Camera-type eye (tissue), 1 donor: ENCODE measurements around the gene PIP4K2A. TPM values are rescaled to one million over a fixed set of nuclear protein-coding genes. Genes with fewer than 3 reads are reported as not detected.

ENCODE experiments used
- total RNA-seq: library from RNA; depleted of rRNA; stranded (reverse); fragments of >200 nt; gene quantifications from one replicate; pipeline ENCODE4 v1.2.3, GENCODE V29; 2014

PIP4K2A gene
- 24.7 TPM for total RNA-seq

GRCh38 chr10:22714479-22715289 lies at the start of gene PIP4K2A:
PIP4K2A (minus strand) TSS chr10:22714578; CDS start chr10:22714326, 252 bp downstream.

Other genes with a start within 250 kb of the PIP4K2A start
- 0.77 TPM for gene ARMC3, start 213.5 kb upstream of the PIP4K2A start, total RNA-seq